Neural progenitor cell (in vitro differentiated cells): ENCODE data around the gene XIRP1. TPM values are rescaled to one million over a fixed set of nuclear protein-coding genes. Genes with fewer than 3 reads are reported as not detected.

ENCODE experiments used
- DNase-seq: peaks from one replicate; pipeline ENCODE4 v3.0.0-alpha.2; 2016; ENCODE audit warnings: low spot score
- H2AFZ ChIP-seq: fragments of 200-600 bp; sonication (generic); replicated peaks from 2 replicates; pipeline ENCODE4 v1.6.1; 2016; ENCODE audit warnings: antibody characterized with exemption
- H3F3A ChIP-seq: fragments of 200-600 bp; sonication (generic); 2 replicates; pipeline ENCODE4 v1.6.1; 2016; ENCODE audit warnings: antibody characterized with exemption, low read depth
- H3K27ac ChIP-seq: fragments of 200-600 bp; sonication (generic); 2 replicates; pipeline ENCODE4 v1.5.1; 2016; ENCODE audit warnings: mild to moderate bottlenecking
- H3K27me3 ChIP-seq: fragments of 200-600 bp; sonication (generic); 2 replicates; pipeline ENCODE4 v1.6.1; 2016; ENCODE audit warnings: mild to moderate bottlenecking, moderate library complexity
- H3K36me3 ChIP-seq: fragments of 200-600 bp; sonication (generic); 2 replicates; pipeline ENCODE4 v1.5.1; 2016
- H3K4me1 ChIP-seq: fragments of 200-600 bp; sonication (generic); 2 replicates; pipeline ENCODE4 v1.6.1; 2016; ENCODE audit warnings: mixed run types
- H3K4me2 ChIP-seq: fragments of 200-600 bp; sonication (generic); 2 replicates; pipeline ENCODE4 v1.6.1; 2016
- H3K4me3 ChIP-seq: fragments of 200-600 bp; sonication (generic); 2 replicates; pipeline ENCODE4 v1.5.1; 2016
- H3K79me2 ChIP-seq: fragments of 200-600 bp; sonication (generic); 2 replicates; pipeline ENCODE4 v1.6.1; 2016; ENCODE audit warnings: low read depth
- H3K9ac ChIP-seq: fragments of 200-600 bp; sonication (generic); 2 replicates; pipeline ENCODE4 v1.6.1; 2016
- H3K9me3 ChIP-seq: fragments of 200-600 bp; sonication (generic); 2 replicates; pipeline ENCODE4 v1.5.1; 2016; ENCODE audit warnings: low read depth
- H4K20me1 ChIP-seq: fragments of 200-600 bp; sonication (generic); 2 replicates; pipeline ENCODE4 v1.6.1; 2016; ENCODE audit warnings: low read depth
- H3K27ac Mint-ChIP-seq: 3 replicates; pipeline ENCODE4 v1.8.0; 2021; ENCODE audit warnings: mixed read lengths
- H3K27me3 Mint-ChIP-seq: 2 replicates; pipeline ENCODE4 v1.8.0; 2022; ENCODE audit warnings: low read depth, mild to moderate bottlenecking, inconsistent platforms, moderate library complexity, mixed read lengths; ENCODE audit not compliant: insufficient read depth
- H3K36me3 Mint-ChIP-seq: 3 replicates; pipeline ENCODE4 v1.8.0; 2021; ENCODE audit warnings: mixed read lengths
- H3K4me1 Mint-ChIP-seq: 3 replicates; pipeline ENCODE4 v1.8.0; 2021; ENCODE audit warnings: mixed read lengths
- H3K4me3 Mint-ChIP-seq: 3 replicates; pipeline ENCODE4 v1.8.0; 2021; ENCODE audit warnings: mild to moderate bottlenecking, moderate library complexity, mixed read lengths
- H3K9me3 Mint-ChIP-seq: 3 replicates; pipeline ENCODE4 v1.8.0; 2020; ENCODE audit warnings: mixed read lengths
- CTCF ChIP-seq: fragments of 200-600 bp; sonication (generic); IDR thresholded peaks from 2 replicates; pipeline ENCODE4 v1.5.1; 2017; ENCODE audit warnings: antibody characterized with exemption, mild to moderate bottlenecking
- EZH2 ChIP-seq: fragments of 200-600 bp; sonication (generic); IDR thresholded peaks from 2 replicates; pipeline ENCODE4 v1.6.1; 2017; ENCODE audit warnings: antibody characterized with exemption, mild to moderate bottlenecking, moderate library complexity
- EZH2phosphoT487 ChIP-seq: fragments of 200-600 bp; sonication (generic); IDR thresholded peaks from 2 replicates; pipeline ENCODE4 v1.6.1; 2017; ENCODE audit warnings: antibody characterized with exemption
- total RNA-seq: library from RNA; depleted of rRNA; stranded (reverse); fragments of >200 nt; gene quantifications from 2 replicates; pipeline ENCODE4 v1.2.3, GENCODE V29; 2015; ENCODE audit warnings: low replicate concordance

XIRP1 gene
- total RNA-seq, 1 donor from 2014 or later = not detected

- H3K27ac Mint-ChIP-seq = peak overlapping the region; percentile 76
- Histone ChIP-seq H3K27me3 (no peaks in the 10 kb centered on the region), H3K9ac (no peak overlapping the region), H3K4me1 (peaks cover 4% of the 10 kb centered on the region), H3F3A (no peaks in the 10 kb centered on the region), H3K4me2 (no peak overlapping the region), H3K27ac (no peak overlapping the region), H3K4me3 (no peak overlapping the region), H3K36me3 (no peaks in the 10 kb centered on the region), H4K20me1 (no peaks in the 10 kb centered on the region), H3K79me2 (no peaks in the 10 kb centered on the region), H3K9me3 (no peaks in the 10 kb centered on the region), H2AFZ (no peak overlapping the region)
- no peak for DNase-seq
- TF ChIP-seq CTCF (no peak), EZH2phosphoT487 (no peak), EZH2 (no peak)
- H3K4me3 Mint-ChIP-seq = no peak overlapping the region
- peaks cover 17% of the 10 kb centered on the region for H3K4me1 Mint-ChIP-seq
- no peaks in the 10 kb centered on the region for H3K36me3 Mint-ChIP-seq
- peaks cover 3% of the 10 kb centered on the region for H3K9me3 Mint-ChIP-seq
- H3K27me3 Mint-ChIP-seq = peaks cover 4% of the 10 kb centered on the region
Observed at GRCh38 chr3:39169712-39170111, 22.7 kb downstream of the XIRP1 start.

- no peaks in the 10 kb centered on the region for H3K36me3 ChIP-seq
- no peak overlapping the region for H3K9ac ChIP-seq
- Mint-ChIP-seq H3K4me1 (peaks cover 16% of the 10 kb centered on the region), H3K4me3 (no peak overlapping the region), H3K27ac (no peak overlapping the region), H3K36me3 (no peaks in the 10 kb centered on the region), H3K27me3 (peaks cover 4% of the 10 kb centered on the region), H3K9me3 (peaks cover 4% of the 10 kb centered on the region)
- H3K27ac ChIP-seq = no peak overlapping the region
- H3F3A ChIP-seq = no peaks in the 10 kb centered on the region
- H3K4me2 ChIP-seq = no peak overlapping the region
- H3K4me1 ChIP-seq = peaks cover 4% of the 10 kb centered on the region
- TF ChIP-seq EZH2 = no peak
- TF ChIP-seq EZH2phosphoT487 = no peak
- TF ChIP-seq CTCF = no peak
- H4K20me1 ChIP-seq = no peaks in the 10 kb centered on the region
- H3K9me3 ChIP-seq = no peaks in the 10 kb centered on the region
- H3K27me3 ChIP-seq = no peaks in the 10 kb centered on the region
- no peak overlapping the region for H2AFZ ChIP-seq
- no peak for DNase-seq
- H3K4me3 ChIP-seq = no peak overlapping the region
- no peaks in the 10 kb centered on the region for H3K79me2 ChIP-seq
Observed at GRCh38 chr3:39168156-39168780, 24.1 kb downstream of the XIRP1 start.

GRCh38 chr3:39166932-39167532 lies 25.4 kb downstream of the XIRP1 start:
- Mint-ChIP-seq H3K27ac (no peak overlapping the region), H3K36me3 (no peaks in the 10 kb centered on the region), H3K27me3 (no peaks in the 10 kb centered on the region), H3K4me3 (no peak overlapping the region), H3K4me1 (peaks cover 16% of the 10 kb centered on the region), H3K9me3 (peaks cover 2% of the 10 kb centered on the region)
- Histone ChIP-seq H2AFZ (no peak overlapping the region), H3K27me3 (no peaks in the 10 kb centered on the region), H3K36me3 (no peaks in the 10 kb centered on the region), H3K4me3 (no peak overlapping the region), H3K9me3 (no peaks in the 10 kb centered on the region), H4K20me1 (no peaks in the 10 kb centered on the region), H3K4me1 (peaks cover 4% of the 10 kb centered on the region), H3K27ac (no peak overlapping the region), H3K79me2 (no peaks in the 10 kb centered on the region), H3K9ac (no peak overlapping the region), H3F3A (no peaks in the 10 kb centered on the region), H3K4me2 (no peak overlapping the region)
- TF ChIP-seq CTCF (no peak), EZH2 (no peak), EZH2phosphoT487 (no peak)
- DNase-seq = no peak
